NCI-H69 (cell line): ENCODE measurements around the gene KCND3.
A peak's percentile ranks its signal among the peaks of the same experiment; 100 is the strongest.

Source experiments
- DNase-seq: peaks from one replicate; lab custom pipeline; 2025; lab: John Stamatoyannopoulos, UW

The KCND3 gene

DNA sequence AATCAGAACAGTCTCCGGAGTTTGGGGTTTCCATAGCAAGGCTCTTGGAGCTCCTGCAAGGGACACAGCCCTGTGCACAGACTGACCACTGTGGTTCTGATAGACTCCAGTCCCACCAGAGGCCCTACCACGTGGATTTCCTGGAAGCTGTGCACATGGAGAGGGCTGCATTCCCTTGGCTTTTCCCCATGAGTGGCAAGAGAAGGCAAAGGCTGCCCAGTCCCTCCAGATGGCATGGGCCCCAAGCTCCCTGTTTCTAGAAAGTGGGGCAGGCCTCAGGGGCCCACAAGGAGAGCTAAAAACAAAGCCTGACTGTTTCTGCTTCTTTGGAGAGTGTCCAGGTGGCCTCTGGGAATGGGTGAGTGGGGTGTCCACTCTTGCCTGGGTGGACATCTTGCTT lies 146.3 kb downstream of the KCND3 start:
- DNase-seq, result no peak

DNA sequence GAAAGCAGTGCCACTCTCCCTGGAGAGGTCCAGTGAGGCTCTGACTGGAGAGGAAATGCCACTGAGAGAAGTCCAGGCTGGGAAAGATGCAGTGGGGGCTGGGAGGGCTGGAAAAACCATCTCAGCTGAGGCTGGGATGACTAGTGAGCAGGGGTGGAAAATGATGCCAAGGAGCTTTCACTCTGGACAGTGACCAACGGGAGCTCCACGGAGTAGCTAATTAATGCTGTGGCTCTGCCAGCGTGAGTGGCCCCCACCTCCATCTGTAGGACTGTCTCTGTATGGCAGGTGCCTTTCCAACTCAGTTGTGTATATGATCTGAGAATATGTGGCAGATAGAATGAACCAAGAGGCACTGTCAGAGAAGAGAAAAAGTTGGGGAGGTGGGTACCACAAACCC lies 147.1 kb downstream of the KCND3 start:
- no peak for DNase-seq

DNA sequence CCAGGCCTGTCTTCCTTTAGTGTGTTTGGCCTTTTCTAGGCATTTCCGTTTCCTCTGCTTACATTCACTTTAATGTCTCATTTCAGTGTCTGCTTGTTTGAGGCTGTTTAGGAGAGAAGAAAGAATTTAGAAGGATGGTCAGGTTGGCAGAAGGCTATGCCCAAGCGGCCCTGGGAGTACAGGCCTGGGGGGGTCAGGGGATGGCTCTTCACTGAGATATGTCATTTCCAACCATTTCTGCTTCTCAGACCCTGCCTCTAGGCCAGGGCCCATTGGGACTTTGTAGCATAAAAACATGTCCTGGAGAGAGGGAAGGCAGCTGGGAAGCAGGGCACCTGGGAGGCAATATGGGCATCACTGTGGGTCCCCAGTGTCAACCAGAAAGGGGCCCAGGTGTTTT lies 147.7 kb downstream of the KCND3 start:
- no peak for DNase-seq

DNA sequence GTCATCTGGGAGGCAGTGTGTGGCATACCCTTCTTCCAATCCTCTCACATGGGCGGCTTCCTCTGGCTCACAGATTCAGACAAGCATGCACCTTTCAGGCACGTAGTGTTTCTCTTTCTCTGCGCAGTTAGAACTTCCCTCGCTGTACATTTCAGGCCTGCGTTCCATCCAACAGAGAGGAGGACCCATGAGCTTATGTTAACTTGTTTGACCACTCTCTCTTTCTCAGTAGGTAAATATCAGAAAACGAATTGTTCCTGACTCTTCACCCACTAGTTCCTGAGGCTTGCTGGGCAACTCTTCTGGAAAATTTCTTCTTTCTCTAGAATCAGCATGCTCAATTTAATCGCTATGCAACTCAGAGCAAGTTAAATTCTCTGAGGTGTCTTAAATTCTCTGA lies 148.3 kb downstream of the KCND3 start:
- DNase-seq, result no peak

DNA sequence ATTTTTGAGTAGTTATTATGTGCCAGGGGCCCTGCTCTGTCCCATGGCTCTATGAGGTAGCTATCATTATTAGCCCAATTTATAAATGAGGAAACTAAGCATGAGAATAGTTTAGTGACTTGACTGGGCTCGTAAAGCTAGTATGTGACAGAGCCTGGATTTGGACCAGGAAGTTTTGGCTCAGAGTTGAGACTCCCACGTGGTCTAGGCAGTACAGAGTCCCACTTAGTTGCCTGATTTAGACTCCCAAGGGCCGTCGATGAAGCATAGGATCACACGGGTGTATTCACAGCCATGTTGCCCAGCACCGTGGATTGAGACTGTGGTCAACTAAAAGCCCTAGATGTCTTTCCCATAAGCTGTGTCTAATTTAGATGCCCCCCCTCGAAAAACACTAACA lies 152.1 kb downstream of the KCND3 start:
- no peak for DNase-seq

DNA sequence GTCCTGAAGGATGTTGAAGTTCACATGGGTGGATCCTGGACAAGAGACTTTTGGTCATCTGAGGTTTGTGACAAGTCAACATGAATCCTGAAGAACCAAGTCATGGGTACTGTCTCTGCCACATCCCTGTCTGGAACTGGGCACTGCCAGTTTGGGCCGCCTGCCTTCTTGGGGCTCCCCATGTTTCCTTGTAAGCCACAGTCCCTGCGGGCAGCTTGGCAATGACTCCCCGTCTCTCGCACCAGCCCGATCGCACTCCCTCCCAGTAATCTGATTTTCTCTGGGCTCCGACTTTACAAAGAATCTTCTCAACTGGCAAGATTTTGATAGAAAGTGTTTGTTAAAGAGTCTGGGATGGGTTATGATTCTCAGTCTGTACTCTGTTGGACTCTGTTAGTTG lies 153.4 kb downstream of the KCND3 start:
- DNase-seq, result no peak

DNA sequence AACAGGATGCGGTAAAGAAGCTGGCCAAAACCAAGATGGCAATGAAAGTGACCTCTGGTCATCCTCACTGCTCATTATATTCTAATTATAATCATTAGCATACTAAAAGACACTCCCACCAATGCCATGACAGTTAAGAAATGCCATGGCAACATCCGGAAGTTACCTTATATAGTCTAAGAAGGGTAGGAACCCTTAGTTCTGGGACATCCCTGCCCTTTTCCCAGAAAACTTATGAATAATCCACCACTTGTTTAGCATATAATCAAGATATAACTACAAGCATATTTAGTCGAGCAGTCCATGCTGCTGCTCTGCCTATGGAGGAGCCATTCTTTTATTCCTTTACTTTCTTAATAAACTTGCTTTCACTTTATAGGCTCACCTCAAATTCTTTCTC lies 154.0 kb downstream of the KCND3 start:
- DNase-seq, result no peak

DNA sequence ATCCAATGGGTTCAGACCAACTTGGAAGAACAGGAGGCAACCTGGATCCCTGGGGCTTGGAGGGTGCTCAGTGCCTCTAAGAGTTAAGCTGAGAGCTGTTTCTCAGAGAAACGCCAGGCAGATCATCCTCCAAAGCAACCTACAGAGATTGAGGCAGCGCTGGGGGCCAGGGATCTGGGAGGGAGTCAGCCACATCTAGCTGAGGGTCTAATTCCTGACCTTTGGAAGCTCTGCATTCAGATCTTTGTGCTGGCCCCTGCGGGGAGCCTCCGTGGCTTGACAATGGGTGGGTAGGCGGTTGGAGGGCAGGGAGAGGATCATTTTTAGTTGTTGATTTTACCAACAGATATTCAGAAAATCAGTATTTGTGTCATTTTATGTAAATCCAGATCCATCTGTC lies 154.5 kb downstream of the KCND3 start:
- DNase-seq, result no peak

DNA sequence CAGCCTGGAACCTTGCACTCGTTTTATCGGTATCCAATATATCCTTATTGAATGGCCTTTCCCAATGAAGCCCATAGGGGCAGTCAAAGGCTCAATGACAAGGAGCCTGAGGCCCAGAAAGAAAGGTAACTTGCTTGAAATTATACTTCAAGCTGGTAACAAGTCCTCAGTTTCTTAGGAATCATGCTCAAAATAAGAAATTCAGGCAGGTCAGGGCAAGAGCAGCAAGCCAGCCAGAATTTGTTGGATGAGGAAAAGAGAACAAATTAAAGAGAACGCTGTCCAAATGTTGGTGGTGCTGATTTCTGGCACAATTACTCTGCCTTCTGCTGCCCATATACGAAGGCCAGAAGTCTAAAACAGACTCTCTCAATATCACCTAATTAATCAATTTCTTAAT lies 156.1 kb downstream of the KCND3 start:
- DNase-seq, result no peak

DNA sequence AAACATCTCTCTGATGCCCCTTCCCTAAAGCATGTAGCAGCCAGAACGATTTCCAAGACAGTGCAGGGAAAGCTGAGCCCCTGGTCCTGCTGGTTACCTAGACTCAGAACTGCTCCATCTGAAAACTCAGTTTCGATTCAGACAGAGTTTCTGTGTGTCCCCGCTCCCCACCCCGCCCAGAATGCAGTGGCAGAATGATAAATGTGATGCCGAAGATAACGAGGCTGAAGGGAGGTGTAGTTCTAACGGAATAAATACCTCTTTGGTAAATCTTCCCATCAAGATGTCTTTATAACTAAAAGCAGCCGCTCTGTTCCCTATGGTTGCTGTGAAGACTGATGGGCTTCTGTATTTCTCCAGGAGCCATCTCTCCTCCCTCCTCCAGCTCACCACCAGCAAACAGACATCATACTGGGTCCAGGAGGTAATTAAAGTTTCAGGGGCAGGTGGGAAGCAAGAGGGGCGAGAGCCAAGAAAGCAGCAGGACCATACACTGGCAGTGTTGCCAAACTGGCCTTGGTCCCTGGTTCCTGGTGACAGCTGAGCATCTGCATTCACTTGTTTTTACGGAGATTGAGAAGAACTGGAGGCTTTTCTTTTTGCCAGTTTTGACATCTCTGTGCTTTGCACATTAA lies 156.8 kb downstream of the KCND3 start:
- DNase-seq, result no peak

DNA sequence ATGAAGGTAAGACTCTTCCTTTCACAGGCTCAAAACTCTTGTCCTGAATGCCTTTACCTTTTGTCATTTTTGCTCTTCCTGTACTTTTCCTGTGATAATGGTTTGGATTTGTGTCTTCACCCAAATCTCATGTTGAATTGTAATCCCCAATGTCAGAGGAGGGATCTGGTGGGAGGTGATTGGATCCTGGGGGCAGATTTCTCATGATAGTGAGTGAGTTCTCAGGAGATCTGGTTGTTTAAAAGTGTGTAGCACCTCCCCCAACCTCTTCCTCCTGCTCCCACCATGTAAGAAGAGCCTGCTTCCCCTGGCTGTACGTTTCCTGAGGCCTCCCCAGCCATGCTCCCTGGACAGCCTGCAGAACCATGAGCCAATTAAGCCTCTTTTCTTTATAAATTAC lies 158.3 kb downstream of the KCND3 start:
- no peak for DNase-seq

DNA sequence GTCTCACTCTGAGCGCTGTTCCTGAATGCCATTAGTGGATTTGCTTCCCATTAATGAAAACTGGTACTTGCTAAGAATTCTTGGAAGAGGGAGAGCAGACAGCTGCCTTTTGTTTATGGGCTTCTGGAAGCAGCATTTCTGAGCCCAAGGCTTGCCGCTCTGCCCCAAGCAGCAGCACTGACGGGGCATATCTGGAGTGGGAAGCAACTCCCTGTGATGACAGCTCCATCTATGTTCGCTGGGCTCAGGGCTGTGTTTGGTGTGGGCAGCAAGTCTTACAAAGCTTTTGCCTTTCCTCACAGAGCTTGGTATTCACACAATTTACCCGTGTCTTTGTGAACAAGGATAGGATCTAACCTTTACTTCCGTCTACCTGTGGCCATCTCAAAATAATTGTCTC lies 161.5 kb downstream of the KCND3 start:
- DNase-seq, result no peak

DNA sequence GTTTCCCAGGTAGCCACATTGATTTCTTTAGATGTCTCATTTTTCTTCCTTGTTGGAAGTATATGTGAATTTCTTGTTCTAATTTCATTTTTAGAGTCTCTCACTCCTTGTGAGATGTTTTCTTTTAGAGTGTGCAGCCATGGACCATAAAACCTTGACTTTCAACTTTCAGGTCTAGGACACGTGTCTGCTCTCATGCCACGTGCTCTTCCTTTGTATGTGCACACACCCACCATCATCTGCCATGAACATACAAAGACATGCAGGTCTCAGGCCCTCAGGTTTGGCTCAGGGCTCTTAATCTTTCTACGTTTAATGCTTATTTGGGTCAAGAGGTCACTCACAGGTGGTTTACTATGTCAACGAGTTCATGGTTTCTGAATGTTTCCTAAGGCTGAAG lies 163.2 kb downstream of the KCND3 start:
- no peak for DNase-seq

DNA sequence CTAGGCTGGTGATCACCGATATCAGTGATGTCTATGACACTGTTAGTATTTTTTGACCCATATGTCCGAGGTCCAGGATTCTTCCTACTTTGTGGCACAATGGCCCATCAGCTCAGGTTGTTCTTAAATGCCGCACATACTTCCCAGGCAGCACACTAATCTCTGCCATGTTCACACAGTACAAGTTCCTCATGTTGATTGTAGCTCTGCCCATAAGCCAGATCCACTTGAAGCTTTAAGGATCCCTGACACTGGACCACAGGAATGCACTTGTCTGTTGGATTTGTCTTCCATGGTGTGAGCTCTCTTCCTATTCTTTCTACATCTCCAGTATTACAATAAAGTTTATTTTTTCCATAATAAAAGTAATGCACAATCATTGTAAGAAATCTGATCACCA lies 164.3 kb downstream of the KCND3 start:
- DNase-seq, result no peak

DNA sequence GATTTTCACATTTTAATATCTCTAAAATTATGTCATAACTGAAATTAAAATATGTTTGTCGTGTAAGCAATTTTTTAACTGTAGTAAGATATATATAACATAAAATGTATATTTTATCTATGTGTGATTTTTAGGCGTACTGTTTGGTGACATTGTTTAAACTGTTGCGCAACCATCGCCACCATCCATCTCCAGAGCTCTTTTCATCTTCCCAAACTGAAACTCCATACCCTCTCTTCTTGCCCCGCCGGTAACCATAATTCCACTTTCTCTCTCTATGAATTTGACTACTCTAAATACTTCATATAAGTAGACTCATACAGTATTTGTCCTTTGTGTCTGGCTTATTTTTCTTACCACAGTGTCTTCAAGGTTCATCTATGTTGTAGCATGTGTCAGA lies 167.3 kb downstream of the KCND3 start:
- DNase-seq, result no peak

DNA sequence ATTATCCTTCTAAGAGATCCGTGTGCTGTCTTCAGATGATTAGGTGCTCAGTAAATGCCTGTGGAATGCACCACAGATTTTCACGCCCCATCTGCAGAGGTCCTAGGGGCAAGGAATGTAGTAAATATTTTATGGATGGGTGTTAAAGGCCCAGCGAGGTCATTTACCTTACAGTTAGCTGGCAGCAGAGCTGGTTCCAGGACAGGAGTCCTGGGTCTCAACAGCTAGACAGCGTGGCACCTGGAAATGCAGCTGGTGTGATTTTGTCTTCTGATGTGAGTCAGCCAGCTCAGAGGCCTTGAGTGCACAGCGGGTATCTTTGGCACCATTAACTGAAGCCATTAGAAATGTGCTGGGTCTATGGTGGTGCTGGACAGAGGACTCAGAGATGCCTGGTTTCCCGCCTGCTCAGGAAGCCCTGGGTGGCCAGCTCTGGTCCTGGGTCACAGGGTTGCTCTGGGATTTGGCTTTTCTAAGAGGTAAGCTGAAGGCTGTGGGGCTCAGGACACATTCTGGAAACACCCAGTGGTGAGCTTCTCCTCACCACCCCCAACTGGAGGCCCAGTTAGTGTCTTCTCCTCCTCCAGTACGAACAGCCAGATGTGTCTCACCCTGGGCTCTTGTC lies 168.2 kb downstream of the KCND3 start:
- no peak for DNase-seq

DNA sequence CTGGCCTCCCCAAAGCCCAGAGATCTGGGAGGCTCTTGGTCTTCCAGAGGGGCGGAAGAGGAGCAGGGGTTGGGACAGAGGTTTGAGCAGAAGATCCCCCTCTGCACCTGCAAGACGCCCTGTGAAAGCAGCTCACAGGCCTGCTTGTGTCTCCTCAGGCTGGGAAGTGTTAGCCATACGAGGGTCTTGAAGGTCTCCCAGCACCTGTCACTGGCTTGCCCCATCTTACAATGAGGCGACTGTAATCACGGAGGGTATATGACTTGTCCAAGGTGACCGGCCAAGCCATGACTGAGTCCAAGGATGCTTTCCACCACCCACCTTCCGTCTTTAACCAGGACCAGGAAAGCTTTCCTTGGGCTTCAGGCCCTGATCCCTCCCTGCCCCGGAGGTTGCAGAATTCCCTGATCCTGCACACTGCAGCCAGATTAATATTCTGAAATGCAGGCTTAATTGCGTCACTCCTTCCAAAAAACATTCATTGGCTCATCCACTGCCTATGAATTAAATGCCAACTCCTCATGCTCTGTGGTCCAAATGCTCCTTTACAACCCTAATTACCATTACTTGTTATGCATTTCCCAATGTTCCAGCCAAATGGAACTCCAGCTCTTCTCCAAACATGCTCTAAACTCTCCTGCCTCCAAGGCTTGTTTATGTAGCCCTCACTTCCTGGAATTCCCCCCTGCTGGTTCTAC lies 169.8 kb downstream of the KCND3 start:
- DNase-seq, result no peak

DNA sequence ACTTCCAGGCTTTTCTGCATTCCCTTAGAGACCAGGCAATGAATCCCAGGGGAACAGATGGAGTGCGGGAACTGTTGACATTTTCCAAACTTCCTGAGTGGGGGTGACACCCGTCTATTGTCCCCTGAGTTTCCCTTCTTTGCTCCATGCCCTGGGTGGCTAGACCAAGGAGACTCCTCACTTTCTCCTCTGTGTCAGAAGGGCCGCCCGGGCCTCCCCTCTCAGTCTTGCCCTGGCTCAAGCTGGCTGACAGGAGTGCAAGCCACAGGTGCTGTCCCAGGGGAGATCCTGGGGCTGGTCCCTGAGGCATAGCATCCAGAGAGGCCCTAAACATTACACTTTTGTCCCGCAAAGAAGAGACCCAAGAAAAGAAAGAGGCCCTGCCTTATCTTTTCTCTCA lies 170.9 kb downstream of the KCND3 start:
- DNase-seq, result no peak

DNA sequence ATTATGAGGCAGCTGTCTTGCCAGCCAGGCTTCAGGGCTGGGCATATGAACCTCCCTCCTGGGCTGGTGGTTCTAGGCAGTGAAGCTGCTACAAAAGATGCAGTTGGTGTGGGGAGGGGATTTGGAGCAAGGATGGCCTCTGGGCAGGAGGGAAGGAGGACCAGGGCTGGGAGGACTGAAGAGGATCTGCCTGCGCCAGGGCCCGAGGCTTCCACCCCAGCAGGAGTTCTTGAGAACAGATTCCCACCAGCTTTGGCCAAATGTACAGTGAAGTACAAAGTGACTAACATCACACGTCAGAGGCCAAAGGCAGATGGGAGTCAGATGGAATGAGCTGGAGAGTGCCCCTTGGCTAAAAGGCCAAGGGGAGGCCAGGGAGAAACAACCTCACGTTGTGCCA lies 171.4 kb downstream of the KCND3 start:
- DNase-seq, result no peak

DNA sequence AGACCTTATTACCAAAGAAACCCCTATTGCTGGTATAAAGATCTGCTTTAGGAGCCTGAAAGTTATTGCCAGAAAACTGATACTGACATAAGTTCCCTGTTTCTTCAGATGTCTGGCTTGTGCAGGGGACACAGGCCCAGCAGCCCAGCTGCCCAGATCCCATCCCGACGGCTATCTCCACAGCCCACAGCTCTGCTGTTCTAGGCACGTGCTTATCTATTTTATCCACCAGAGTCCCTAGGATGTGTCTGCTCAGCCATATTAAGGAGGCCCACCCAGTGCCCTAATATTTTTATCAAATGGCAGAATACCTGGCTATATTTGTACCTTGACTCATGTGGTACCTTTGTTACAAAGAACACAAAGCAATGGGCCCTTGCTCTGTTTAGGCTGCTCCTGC lies 174.8 kb downstream of the KCND3 start:
- DNase-seq, result no peak

DNA sequence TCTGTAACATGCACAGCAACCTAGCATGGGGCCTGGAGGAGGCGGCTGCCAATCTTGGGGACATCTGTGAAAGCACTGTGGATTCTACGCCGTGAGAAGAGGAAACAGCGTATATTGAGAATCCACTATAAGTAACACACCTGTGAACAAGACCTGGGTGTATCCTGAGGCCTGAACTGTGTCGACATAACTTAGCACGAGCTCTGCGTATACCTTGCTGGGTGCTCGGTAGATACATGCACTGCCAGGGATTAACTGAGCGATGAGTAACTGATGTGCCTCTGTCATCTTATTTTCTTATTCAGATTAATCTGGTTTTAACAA lies 175.2 kb downstream of the KCND3 start:
- DNase-seq, result no peak

DNA sequence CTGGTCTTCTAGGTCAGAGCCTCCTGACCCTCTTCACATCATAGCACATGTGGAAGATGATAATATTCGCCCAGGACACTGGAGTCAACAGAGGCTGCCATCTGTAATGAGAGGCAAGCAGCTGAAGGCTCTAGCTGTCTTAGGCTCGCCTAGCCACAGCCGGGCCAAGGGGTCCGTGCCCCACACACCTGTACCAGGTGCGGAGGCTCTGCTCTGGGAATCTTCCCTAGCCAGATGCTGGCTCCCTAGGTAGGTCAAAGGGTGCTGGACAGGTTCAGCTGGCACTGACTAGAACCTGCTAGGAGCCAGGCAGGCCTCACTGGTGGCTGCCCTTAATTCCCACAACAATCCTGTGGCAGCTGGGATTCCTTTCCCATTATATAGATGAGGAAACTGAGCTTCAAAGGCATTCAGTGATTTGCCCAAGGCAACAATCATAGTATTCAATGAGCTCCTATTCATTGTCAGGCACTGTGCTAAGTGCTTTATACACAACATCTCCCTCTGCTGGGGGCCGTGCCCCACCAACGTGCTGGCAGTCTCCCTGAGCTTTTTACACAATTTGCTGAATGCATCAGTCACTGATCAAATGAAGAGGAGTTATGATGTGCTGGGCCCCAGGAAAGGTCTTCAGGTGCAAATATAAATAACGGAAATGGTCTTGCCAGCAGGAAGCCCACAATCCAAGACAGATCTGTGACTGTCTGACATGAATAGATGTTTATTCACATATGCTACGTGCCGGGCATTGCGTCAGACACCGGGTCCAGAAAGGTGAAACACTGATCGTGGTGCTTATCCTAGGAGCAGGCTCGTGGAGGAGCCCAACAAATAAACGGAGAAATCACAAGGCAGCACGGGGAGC lies 175.8 kb downstream of the KCND3 start:
- DNase-seq, result peak; percentile 38

DNA sequence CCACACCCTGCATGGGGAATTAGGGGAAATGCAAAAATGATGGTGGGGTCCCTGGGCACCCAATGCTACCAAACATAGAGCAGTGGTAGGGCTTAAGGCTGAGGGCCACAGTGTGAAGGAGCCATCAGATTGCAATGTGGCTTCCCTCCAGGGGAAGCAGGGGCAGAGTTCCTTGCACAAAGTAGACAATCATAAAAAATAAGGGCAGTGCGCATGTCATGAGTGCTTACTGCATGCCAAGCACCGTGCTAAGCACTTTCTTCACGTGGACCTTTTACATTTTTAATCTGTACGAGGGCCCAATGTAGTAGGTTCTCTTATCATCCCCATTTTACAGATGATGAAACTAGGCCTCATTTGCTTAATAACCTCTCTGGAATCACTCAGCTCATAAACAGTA lies 177.2 kb downstream of the KCND3 start:
- no peak for DNase-seq
